T-cell (primary cell): Measurements from ENCODE around the gene TMEM176A. TPM values are rescaled to one million over a fixed set of nuclear protein-coding genes. Genes with fewer than 3 reads are reported as not detected.

Experiments used
- ATAC-seq, 4 experiments: fragments of 200-7000 bp in 3 of 4; fragments of 150-1000 bp in 1 of 4; cut with Tn5 transposase; replicated peaks in 1 of 4; 1 replicate in 3 of 4; 2 replicates in 1 of 4; pipeline ENCODE4 v1.10.0; 2021; ENCODE audit warnings: moderate library complexity in 3 of 4, mild to moderate bottlenecking in 2 of 4, moderate number of reproducible peaks in 1 of 4
- CTCF ChIA-PET, 2 donors: fragments of 300-600 bp; sonication (Branson Sonifier 250); formaldehyde crosslinking; loops; one replicate each; lab custom pipeline; 2022; ENCODE audit warnings: antibody characterized with exemption in 2 of 2; lab: Charles Lee
- POLR2A ChIA-PET, 2 donors: fragments of 300-600 bp; sonication (Branson Sonifier 250); formaldehyde crosslinking; loops; one replicate each; lab custom pipeline; 2022; ENCODE audit warnings: antibody characterized with exemption in 2 of 2; lab: Charles Lee
- DNase-seq, 35 experiments: peaks; one replicate each; pipeline versions ENCODE4 v3.0.0 to v3.0.0-alpha.2; 2013 to 2023
- H3K27ac ChIP-seq: one replicate; pipeline ENCODE4 v1.5.1; 2013; ENCODE audit warnings: low read length
- H3K27me3 ChIP-seq, 2 experiments: replicated peaks in 1 of 2; 1 replicate in 1 of 2; 2 replicates in 1 of 2; pipeline versions ENCODE4 v1.6.1 to v1.7.0; 2013; ENCODE audit warnings: low read length in 1 of 2, mixed read lengths in 1 of 2; ENCODE audit not compliant: control insufficient read depth in 2 of 2, insufficient read depth in 2 of 2; ENCODE audit errors: extremely low read depth in 1 of 2
- H3K36me3 ChIP-seq, 2 donors: 1 replicate in 1 of 2; 2 replicates in 1 of 2; pipeline versions ENCODE4 v1.6.1 to v1.7.0; 2013; ENCODE audit warnings: low read length in 1 of 2; ENCODE audit not compliant: control insufficient read depth in 2 of 2, insufficient read depth in 1 of 2; ENCODE audit errors: extremely low read depth in 1 of 2
- H3K4me1 ChIP-seq, 2 experiments: 1 replicate in 1 of 2; 2 replicates in 1 of 2; pipeline versions ENCODE4 v1.6.1 to v1.7.0; 2013; ENCODE audit warnings: low read length in 2 of 2, mixed read lengths in 1 of 2; ENCODE audit not compliant: insufficient read depth in 2 of 2, control insufficient read depth in 1 of 2; ENCODE audit errors: extremely low read depth in 1 of 2
- H3K4me3 ChIP-seq, 2 donors: 1 replicate in 1 of 2; 2 replicates in 1 of 2; pipeline versions ENCODE4 v1.5.1 to v1.7.0; 2013; ENCODE audit warnings: mild to moderate bottlenecking in 2 of 2, low read length in 1 of 2, moderate library complexity in 1 of 2; ENCODE audit not compliant: control insufficient read depth in 1 of 2; ENCODE audit errors: extremely low read depth in 1 of 2
- H3K9me3 ChIP-seq: 2 replicates; pipeline ENCODE4 v1.7.0; 2013
- H3K27ac Mint-ChIP-seq, 2 donors: one replicate each; pipeline ENCODE4 v1.8.0; 2020 to 2021; ENCODE audit warnings: mild to moderate bottlenecking in 2 of 2, mixed read lengths in 2 of 2
- H3K27me3 Mint-ChIP-seq, 2 donors: one replicate each; pipeline ENCODE4 v1.8.0; 2021 to 2022; ENCODE audit warnings: mixed read lengths in 2 of 2
- H3K36me3 Mint-ChIP-seq: one replicate; pipeline ENCODE4 v1.8.0; 2021; ENCODE audit warnings: mixed read lengths
- H3K4me1 Mint-ChIP-seq, 3 donors: one replicate each; pipeline ENCODE4 v1.8.0; 2020 to 2022; ENCODE audit warnings: mixed read lengths in 3 of 3, mild to moderate bottlenecking in 1 of 3
- H3K4me3 Mint-ChIP-seq, 3 donors: one replicate each; pipeline ENCODE4 v1.8.0; 2020 to 2022; ENCODE audit warnings: mild to moderate bottlenecking in 3 of 3, mixed read lengths in 3 of 3, moderate library complexity in 3 of 3
- H3K9me3 Mint-ChIP-seq, 3 donors: one replicate each; pipeline ENCODE4 v1.8.0; 2020 to 2022; ENCODE audit warnings: mixed read lengths in 3 of 3
- WGBS: methylation state at CpG from one replicate; pipeline ENCODE4 v1.1.5; 2013; ENCODE audit warnings: missing lambda C conversion rate; ENCODE audit not compliant: insufficient coverage; 5-methylcytosine and 5-hydroxymethylcytosine counted together
- total RNA-seq, 35 experiments: library from RNA in 6 of 35; stranded (reverse) in 6 of 35; fragments of 120-200 nt in 1 of 35; gene quantifications; one replicate each; pipeline versions ENCODE4 v1.2.1 to v1.2.4 and lab custom pipeline; 2013 to 2026

TMEM176A gene
- total RNA-seq, 5 donors from 2014 or later (not counting 1 experiment from before 2014, with no cell fraction given) = 0.43 to 0.79 (median 0.73) TPM; not detected in 2

GRCh38 chr7:150830937-150831336 lies 30.4 kb downstream of the TMEM176A start:
- POLR2A ChIA-PET = no interaction called here
- ATAC-seq (no peak), DNase-seq (no peak)
- Mint-ChIP-seq H3K27ac (no peak overlapping the region), H3K27me3 (peaks cover 33 to 50% of the 10 kb centered on the region in 2 donors), H3K36me3 (no peaks in the 10 kb centered on the region), H3K4me3 (no peak overlapping the region), H3K9me3 (no peaks in the 10 kb centered on the region), H3K4me1 (no peaks in the 10 kb centered on the region)
- 0% methylated on average over 1 of the region's 1 CpG for WGBS
- H3K9me3 ChIP-seq = no peaks in the 10 kb centered on the region
- H3K4me1 ChIP-seq = no peaks in the 10 kb centered on the region
- peaks cover 0 to 20% of the 10 kb centered on the region in 2 experiments for H3K27me3 ChIP-seq
- H3K27ac ChIP-seq = no peak overlapping the region
- H3K4me3 ChIP-seq = no peak overlapping the region
- CTCF ChIA-PET = no interaction called here
- H3K36me3 ChIP-seq = no peaks in the 10 kb centered on the region

GRCh38 chr7:150831851-150832250 lies 31.3 kb downstream of the TMEM176A start:
- no peak for DNase-seq
- H3K27ac ChIP-seq = no peak overlapping the region
- no peak for ATAC-seq
- no peaks in the 10 kb centered on the region for H3K36me3 ChIP-seq
- H3K9me3 ChIP-seq = no peaks in the 10 kb centered on the region
- peaks cover 0 to 22% of the 10 kb centered on the region in 2 experiments for H3K27me3 ChIP-seq
- POLR2A ChIA-PET = no interaction called here
- 17% methylated on average over 1 of the region's 1 CpG for WGBS
- Mint-ChIP-seq H3K4me1 (no peaks in the 10 kb centered on the region), H3K27me3 (peaks cover 32 to 50% of the 10 kb centered on the region in 2 donors), H3K27ac (no peak overlapping the region), H3K9me3 (no peaks in the 10 kb centered on the region), H3K4me3 (no peak overlapping the region), H3K36me3 (no peaks in the 10 kb centered on the region)
- H3K4me3 ChIP-seq = no peak overlapping the region
- CTCF ChIA-PET = no interaction called here
- no peaks in the 10 kb centered on the region for H3K4me1 ChIP-seq

GRCh38 chr7:150835019-150835418 lies 34.5 kb downstream of the TMEM176A start:
- Histone ChIP-seq H3K4me1 (no peaks in the 10 kb centered on the region), H3K27me3 (peaks cover 0 to 26% of the 10 kb centered on the region in 2 experiments), H3K4me3 (no peak overlapping the region), H3K36me3 (no peaks in the 10 kb centered on the region), H3K9me3 (no peaks in the 10 kb centered on the region), H3K27ac (no peak overlapping the region)
- Mint-ChIP-seq H3K27ac (no peak overlapping the region), H3K27me3 (peaks cover 28 to 34% of the 10 kb centered on the region in 2 donors), H3K9me3 (no peaks in the 10 kb centered on the region), H3K4me1 (no peaks in the 10 kb centered on the region), H3K4me3 (no peak overlapping the region), H3K36me3 (no peaks in the 10 kb centered on the region)
- DNase-seq (no peak), ATAC-seq (no peak)
- POLR2A ChIA-PET = no interaction called here
- CTCF ChIA-PET = no interaction called here
- 86% methylated on average over 1 of the region's 1 CpG for WGBS

- WGBS = 72% methylated on average over 3 of the region's 6 CpGs
- Mint-ChIP-seq H3K9me3 (no peaks in the 10 kb centered on the region), H3K27me3 (peaks cover 25 to 27% of the 10 kb centered on the region in 2 donors), H3K4me3 (no peak overlapping the region), H3K27ac (no peak overlapping the region), H3K4me1 (no peaks in the 10 kb centered on the region), H3K36me3 (no peaks in the 10 kb centered on the region)
- Histone ChIP-seq H3K4me3 (no peak overlapping the region), H3K27me3 (peaks cover 0 to 28% of the 10 kb centered on the region in 2 experiments), H3K9me3 (no peaks in the 10 kb centered on the region), H3K4me1 (no peaks in the 10 kb centered on the region), H3K27ac (no peak overlapping the region), H3K36me3 (no peaks in the 10 kb centered on the region)
- ChIA-PET CTCF (interaction anchor here in 1 of 2 donors (0.6 kb wide), 2 partner anchors 33 to 1500 kb away, joined by 4 to 5 read pairs; no protein-coding TSS in a partner anchor), POLR2A (no interaction called here)
- DNase-seq (no peak), ATAC-seq (no peak)
These were observed 35.2 kb downstream of the TMEM176A start for GRCh38 chr7:150835702-150836280.

- Histone ChIP-seq H3K36me3 (no peaks in the 10 kb centered on the region), H3K4me3 (no peak overlapping the region), H3K4me1 (no peaks in the 10 kb centered on the region), H3K27ac (no peak overlapping the region), H3K27me3 (peaks cover 0 to 22% of the 10 kb centered on the region in 2 experiments), H3K9me3 (no peaks in the 10 kb centered on the region)
- Mint-ChIP-seq H3K9me3 (no peaks in the 10 kb centered on the region), H3K27ac (no peak overlapping the region), H3K4me3 (no peak overlapping the region), H3K4me1 (no peaks in the 10 kb centered on the region), H3K36me3 (no peaks in the 10 kb centered on the region), H3K27me3 (peaks cover 6 to 10% of the 10 kb centered on the region in 2 donors)
- no peak for DNase-seq
- ATAC-seq = no peak
- POLR2A ChIA-PET = no interaction called here
- CTCF ChIA-PET = no interaction called here
- 87% methylated on average over 5 of the region's 7 CpGs for WGBS
These were observed 38.5 kb downstream of the TMEM176A start for GRCh38 chr7:150838965-150839650.

- 80% methylated on average over 2 of the region's 3 CpGs for WGBS
- no peak for ATAC-seq
- Mint-ChIP-seq H3K27me3 (no peaks in the 10 kb centered on the region), H3K36me3 (no peaks in the 10 kb centered on the region), H3K27ac (no peak overlapping the region), H3K9me3 (no peaks in the 10 kb centered on the region), H3K4me1 (no peaks in the 10 kb centered on the region), H3K4me3 (no peak overlapping the region)
- no peaks in the 10 kb centered on the region for H3K36me3 ChIP-seq
- ChIA-PET POLR2A (no interaction called here), CTCF (no interaction called here)
- no peak for DNase-seq
- no peak overlapping the region for H3K27ac ChIP-seq
- no peak overlapping the region for H3K4me3 ChIP-seq
- no peaks in the 10 kb centered on the region for H3K4me1 ChIP-seq
- peaks cover 0 to 13% of the 10 kb centered on the region in 2 experiments for H3K27me3 ChIP-seq
- H3K9me3 ChIP-seq = no peaks in the 10 kb centered on the region
These were observed 41.4 kb downstream of the TMEM176A start for GRCh38 chr7:150842018-150842417.
